Hematopoietic multipotent progenitor cell treated with erythropoietin and hydrocortisone succinate and interleukin-3 and kit ligand, for 15 days (in vitro differentiated cells): ENCODE data around the gene GNPTAB.
A peak's percentile ranks its signal among the peaks of the same experiment; 100 is the strongest.

ENCODE experiments used
- DNase-seq: peaks from one replicate; pipeline ENCODE4 v3.0.0-alpha.2; 2015; ENCODE audit warnings: low spot score

GNPTAB gene

GRCh38 chr12:101696251-101697196, 134.2 kb downstream of the GNPTAB start:
- DNase-seq: peak; percentile 87

DNA sequence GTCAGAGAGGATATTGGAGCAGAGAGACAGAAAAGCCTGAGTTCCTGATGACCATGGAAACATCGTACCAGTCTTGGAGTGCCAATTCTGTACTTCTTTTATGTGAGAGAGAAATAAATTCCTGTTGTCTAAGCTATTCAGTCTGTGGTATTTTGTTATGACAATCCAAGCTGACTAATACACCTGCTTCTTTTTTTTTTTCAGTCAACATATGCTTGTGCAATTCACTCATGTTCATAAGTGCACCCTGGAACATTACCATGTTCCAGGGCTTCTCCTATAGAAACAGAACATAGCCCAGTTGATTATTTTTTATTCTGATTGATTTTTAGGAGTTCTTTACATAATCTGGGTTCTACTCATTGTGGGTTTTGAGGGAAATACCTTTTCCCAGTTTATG, 135.1 kb downstream of the GNPTAB start:
- no peak for DNase-seq
